OCI-LY7 (cell line): ENCODE data around the gene RAB8A.

ENCODE experiments used
- CTCF ChIP-seq: fragments of 200-600 bp; sonication (generic); conservative IDR thresholded peaks from 2 replicates; pipeline ENCODE4 v1.5.1; 2014; ENCODE audit warnings: mild to moderate bottlenecking, antibody characterized with exemption, low read length, moderate library complexity, mixed read lengths
- EZH2phosphoT487 ChIP-seq: fragments of 200-600 bp; sonication (generic); IDR thresholded peaks from 2 replicates; pipeline ENCODE4 v1.6.1; 2018; ENCODE audit warnings: low read depth, borderline replicate concordance, mild to moderate bottlenecking, mixed run types, antibody characterized with exemption, low read length, moderate library complexity, mixed read lengths

- no peak for TF ChIP-seq CTCF
- TF ChIP-seq EZH2phosphoT487 = no peak
Observed at GRCh38 chr19:16075430-16076153, 36.1 kb upstream of the RAB8A start.
